Measurements from ENCODE around the gene PEX26.
A peak's percentile ranks its signal among the peaks of the same experiment; 100 is the strongest.

Gene PEX26

DNA sequence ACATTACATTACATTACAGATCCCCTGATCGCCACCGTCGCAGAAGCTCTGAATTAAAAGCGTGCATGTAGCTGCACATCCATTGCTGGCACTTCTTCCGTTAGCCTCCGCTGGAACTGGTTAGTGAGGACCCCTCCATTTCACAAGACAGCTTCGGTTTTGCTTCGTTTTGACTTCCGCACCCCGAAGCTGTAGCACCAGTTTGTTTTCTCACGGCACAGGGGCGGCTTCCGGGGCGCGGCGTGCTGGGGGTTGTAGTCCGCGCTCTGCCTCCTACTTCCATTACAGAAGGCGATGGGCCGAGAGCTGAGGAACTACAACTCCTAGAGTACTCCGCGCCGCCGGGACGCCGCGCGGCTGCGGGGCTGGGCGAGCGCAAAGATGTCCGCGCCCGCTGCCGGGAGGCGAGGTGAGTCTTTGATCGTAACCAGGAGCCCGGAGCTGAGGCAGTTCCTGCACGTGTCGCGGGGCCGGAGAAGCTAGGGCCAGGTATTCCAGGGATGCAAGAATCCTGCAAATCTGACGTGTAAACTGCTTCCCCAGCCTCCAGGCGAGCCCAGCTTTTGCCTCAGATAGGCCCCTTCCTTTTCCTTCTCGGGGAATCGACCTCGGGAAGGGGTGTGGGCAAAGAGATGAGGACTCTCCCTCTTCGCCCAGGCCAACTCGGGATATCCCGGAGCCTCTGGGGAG lies at the start of gene PEX26:
TSS of gene PEX26 (plus strand) at position 352 of the 690 bp plus-strand sequence. CDS start 387 bp downstream, outside the sequence.
- H3K9ac ChIP-seq: peak within 1 kb of the TSS; percentile 84 to 94 (median 92)
- H3K27me3 ChIP-seq: no peaks in the 10 kb centered on the region
- peaks cover 24 to 35% (median 32%) of the 10 kb centered on the region in 10 experiments for H3K4me1 ChIP-seq
- TF ChIP-seq Cebpa-rat (IDR thresholded peaks at IDR 0.05): no peak
- H3K27ac ChIP-seq: peak within 1 kb of the TSS; percentile 73 to 92 (median 87)
- H3K4me2 ChIP-seq: peak within 1 kb of the TSS; percentile 90 to 97 (median 94)
- peak within 1 kb of the TSS; percentile 85 to 99 (median 94) for H3K4me3 ChIP-seq
- peaks cover 0 to 29% (median 16%) of the 10 kb centered on the region in 11 experiments; a peak in 19 of 22 replicates for H4K20me1 ChIP-seq
- H3K9me3 ChIP-seq (replicated peaks in 1 of 11): peaks cover 0 to 5% (median 0%) of the 10 kb centered on the region in 11 experiments; a peak in 2 of 22 replicates
- peaks cover 33 to 39% (median 36%) of the 10 kb centered on the region in 11 experiments for H3K36me3 ChIP-seq

DNA sequence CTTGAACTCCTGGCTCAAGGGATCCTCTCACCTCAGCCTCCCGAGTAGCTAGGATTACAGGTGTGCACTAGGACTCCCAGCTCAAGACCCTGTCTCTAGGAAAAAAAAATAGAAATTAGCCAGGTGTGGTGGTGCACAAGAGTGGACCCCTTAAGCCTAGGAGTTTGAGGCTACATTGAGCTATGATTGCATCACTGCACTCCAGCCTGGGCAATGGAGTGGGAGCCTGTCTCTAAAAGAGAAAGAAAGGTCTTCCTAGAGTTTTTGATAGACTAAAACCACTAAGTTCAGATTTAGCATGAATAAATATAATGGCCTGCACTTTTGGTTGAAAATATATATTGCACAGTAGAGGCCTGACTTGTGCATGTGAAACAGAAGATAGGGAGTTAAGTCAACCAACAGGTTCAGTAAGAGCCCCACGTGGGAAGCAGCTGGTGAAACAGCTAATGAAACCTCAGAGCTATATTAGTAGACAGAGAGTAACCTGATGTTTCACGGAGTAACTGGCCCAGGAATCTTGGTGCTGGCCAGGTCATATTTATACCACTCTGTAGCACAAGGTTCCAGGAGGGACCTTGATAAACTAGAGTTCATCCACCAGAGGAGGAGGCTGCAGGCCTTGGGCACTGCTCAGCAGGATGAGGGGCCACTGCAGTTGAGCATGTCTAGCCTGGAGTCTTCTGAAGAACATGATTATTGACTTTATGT lies 48.8 kb upstream of the PEX26 start:
- no peak overlapping the region for H3K4me3 ChIP-seq
- no peaks in the 10 kb centered on the region for H3K36me3 ChIP-seq
- peaks cover 0 to 14% (median 3%) of the 10 kb centered on the region in 11 experiments; a peak in 5 of 22 replicates for H4K20me1 ChIP-seq
- H3K4me2 ChIP-seq: no peak overlapping the region
- no peak overlapping the region for H3K9ac ChIP-seq
- peaks cover 8 to 22% (median 16%) of the 10 kb centered on the region in 10 experiments; a peak in 19 of 20 replicates for H3K4me1 ChIP-seq
- TF ChIP-seq Cebpa-rat (IDR thresholded peaks at IDR 0.05): no peak
- H3K27me3 ChIP-seq: peaks cover 15 to 23% (median 16%) of the 10 kb centered on the region in 11 experiments
- H3K27ac ChIP-seq: no peak overlapping the region
- H3K9me3 ChIP-seq (replicated peaks in 1 of 11): no peaks in the 10 kb centered on the region

GRCh38 chr22:18029686-18030267 lies 48.0 kb upstream of the PEX26 start:
- peaks cover 8 to 15% (median 12%) of the 10 kb centered on the region in 10 experiments; a peak in 17 of 20 replicates for H3K4me1 ChIP-seq
- H3K27ac ChIP-seq: no peak overlapping the region
- H3K9ac ChIP-seq: no peak overlapping the region
- peaks cover 7 to 15% (median 8%) of the 10 kb centered on the region in 11 experiments; a peak in 21 of 22 replicates for H3K27me3 ChIP-seq
- H3K4me3 ChIP-seq: no peak overlapping the region
- H4K20me1 ChIP-seq: peaks cover 0 to 7% (median 0%) of the 10 kb centered on the region in 11 experiments; a peak in 1 of 22 replicates
- no peaks in the 10 kb centered on the region for H3K36me3 ChIP-seq
- H3K9me3 ChIP-seq (replicated peaks in 1 of 11): no peaks in the 10 kb centered on the region
- H3K4me2 ChIP-seq: no peak overlapping the region
- TF ChIP-seq Cebpa-rat (IDR thresholded peaks at IDR 0.05): no peak

DNA sequence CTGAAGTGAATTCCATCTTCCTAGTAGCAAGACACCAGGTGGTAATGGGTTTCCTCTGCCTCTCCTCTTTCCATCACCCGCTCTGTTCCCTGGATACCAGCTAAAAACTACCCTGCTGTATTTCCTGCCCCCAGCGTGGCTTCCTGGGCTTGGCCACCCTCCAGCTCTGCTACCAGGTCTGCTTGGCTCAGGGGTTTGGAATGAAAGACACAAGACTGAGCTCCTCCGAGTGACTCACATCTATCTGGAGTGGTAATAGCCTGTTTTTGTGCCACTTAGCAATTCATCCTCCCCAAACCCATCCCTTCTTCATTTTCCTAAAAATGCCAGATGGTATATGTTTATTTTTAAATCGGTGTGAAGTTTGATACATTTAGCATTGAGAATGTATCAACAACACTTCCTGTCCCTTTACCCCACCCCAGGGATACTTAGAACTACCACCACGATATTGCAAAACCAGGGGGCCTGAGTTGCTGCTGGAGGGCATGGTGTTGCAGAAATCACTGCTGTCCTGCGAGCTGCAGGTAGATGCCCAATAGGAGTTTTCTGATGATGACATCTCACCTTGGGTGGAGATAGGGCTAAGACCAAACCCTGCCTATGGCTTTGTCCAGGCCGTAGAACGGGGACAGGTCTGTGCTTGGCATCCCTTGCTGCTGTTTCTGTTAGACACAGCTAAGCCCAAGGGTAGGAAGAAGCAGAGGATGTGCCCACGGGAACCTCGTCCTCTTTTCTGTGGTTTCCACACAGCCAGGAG lies 45.9 kb upstream of the PEX26 start:
- no peaks in the 10 kb centered on the region for H3K9me3 ChIP-seq (replicated peaks in 1 of 11)
- H4K20me1 ChIP-seq: no peaks in the 10 kb centered on the region
- peak overlapping the region; percentile 19 to 60 (median 33); a peak in 16 of 22 replicates for H3K4me2 ChIP-seq
- TF ChIP-seq Cebpa-rat (IDR thresholded peaks at IDR 0.05): 0 out of 22 replicates have a peak, but pooled peaks of 1 of the 11 experiments have one; percentile 34
- H3K36me3 ChIP-seq: no peaks in the 10 kb centered on the region
- H3K27me3 ChIP-seq: no peaks in the 10 kb centered on the region
- H3K4me3 ChIP-seq: no peak overlapping the region
- H3K4me1 ChIP-seq: peaks cover 8 to 14% (median 10%) of the 10 kb centered on the region in 10 experiments; a peak in 16 of 20 replicates
- no peak overlapping the region for H3K27ac ChIP-seq
- H3K9ac ChIP-seq: no peak overlapping the region

GRCh38 chr22:18032455-18033101 lies 45.2 kb upstream of the PEX26 start:
- TF ChIP-seq Cebpa-rat (IDR thresholded peaks at IDR 0.05): no peak
- no peak overlapping the region for H3K27ac ChIP-seq

GRCh38 chr22:18033204-18033998 lies 44.4 kb upstream of the PEX26 start:
- peaks cover 8 to 14% (median 10%) of the 10 kb centered on the region in 10 experiments; a peak in 16 of 20 replicates for H3K4me1 ChIP-seq
- H3K27ac ChIP-seq: no peak overlapping the region
- H4K20me1 ChIP-seq: no peaks in the 10 kb centered on the region
- no peaks in the 10 kb centered on the region for H3K36me3 ChIP-seq
- no peak overlapping the region for H3K4me3 ChIP-seq
- H3K9me3 ChIP-seq (replicated peaks in 1 of 11): no peaks in the 10 kb centered on the region
- no peak overlapping the region for H3K9ac ChIP-seq
- no peak for TF ChIP-seq Cebpa-rat (IDR thresholded peaks at IDR 0.05)
- H3K27me3 ChIP-seq: no peaks in the 10 kb centered on the region
- no peak overlapping the region for H3K4me2 ChIP-seq

More at GRCh38 chr22:18032455-18033101, 45.2 kb upstream of the PEX26 start:
- Histone ChIP-seq H4K20me1 (no peaks in the 10 kb centered on the region), H3K36me3 (no peaks in the 10 kb centered on the region), H3K9ac (no peak overlapping the region), H3K27me3 (no peaks in the 10 kb centered on the region), H3K4me3 (no peak overlapping the region), H3K9me3 (replicated peaks in 1 of 11) (no peaks in the 10 kb centered on the region), H3K4me2 (peak overlapping the region in 8 of 11 experiments; percentile 19 to 60 (median 36); a peak in 9 of 22 replicates), H3K4me1 (peaks cover 8 to 14% (median 10%) of the 10 kb centered on the region in 10 experiments; a peak in 16 of 20 replicates)

- H3K9ac ChIP-seq: no peak overlapping the region
- no peaks in the 10 kb centered on the region for H4K20me1 ChIP-seq
- no peaks in the 10 kb centered on the region for H3K27me3 ChIP-seq
- TF ChIP-seq Cebpa-rat (IDR thresholded peaks at IDR 0.05): no peak
- H3K36me3 ChIP-seq: no peaks in the 10 kb centered on the region
- H3K27ac ChIP-seq: no peak overlapping the region
- no peaks in the 10 kb centered on the region for H3K9me3 ChIP-seq (replicated peaks in 1 of 11)
- H3K4me3 ChIP-seq: no peak overlapping the region
- H3K4me1 ChIP-seq: peaks cover 8 to 14% (median 10%) of the 10 kb centered on the region in 10 experiments; a peak in 16 of 20 replicates
- H3K4me2 ChIP-seq: no peak overlapping the region
Observed at GRCh38 chr22:18034076-18034475, 43.7 kb upstream of the PEX26 start.

Data from BLaER1 treated with 17β-estradiol and CSF1 and Interleukin-3, amounts not matched to agents 10 nM and 100 nM (cell line).